ENCODE data around the gene CHP2.

- no peak for TF ChIP-seq POLR2AphosphoS5 (IDR thresholded peaks at IDR 0.05)
- TF ChIP-seq, protein P1, sequence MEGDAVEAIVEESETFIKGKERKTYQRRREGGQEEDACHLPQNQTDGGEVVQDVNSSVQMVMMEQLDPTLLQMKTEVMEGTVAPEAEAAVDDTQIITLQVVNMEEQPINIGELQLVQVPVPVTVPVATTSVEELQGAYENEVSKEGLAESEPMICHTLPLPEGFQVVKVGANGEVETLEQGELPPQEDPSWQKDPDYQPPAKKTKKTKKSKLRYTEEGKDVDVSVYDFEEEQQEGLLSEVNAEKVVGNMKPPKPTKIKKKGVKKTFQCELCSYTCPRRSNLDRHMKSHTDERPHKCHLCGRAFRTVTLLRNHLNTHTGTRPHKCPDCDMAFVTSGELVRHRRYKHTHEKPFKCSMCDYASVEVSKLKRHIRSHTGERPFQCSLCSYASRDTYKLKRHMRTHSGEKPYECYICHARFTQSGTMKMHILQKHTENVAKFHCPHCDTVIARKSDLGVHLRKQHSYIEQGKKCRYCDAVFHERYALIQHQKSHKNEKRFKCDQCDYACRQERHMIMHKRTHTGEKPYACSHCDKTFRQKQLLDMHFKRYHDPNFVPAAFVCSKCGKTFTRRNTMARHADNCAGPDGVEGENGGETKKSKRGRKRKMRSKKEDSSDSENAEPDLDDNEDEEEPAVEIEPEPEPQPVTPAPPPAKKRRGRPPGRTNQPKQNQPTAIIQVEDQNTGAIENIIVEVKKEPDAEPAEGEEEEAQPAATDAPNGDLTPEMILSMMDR (IDR thresholded peaks at IDR 0.05) = no peak
- TF ChIP-seq POLR2A (IDR thresholded peaks at IDR 0.05) = no peak
Measured at GRCh38 chr16:23771027-23771426, 16.2 kb downstream of the CHP2 start.
